ENCODE results near the gene CTIF. TPM values are rescaled to one million over a fixed set of nuclear protein-coding genes. Genes with fewer than 3 reads are reported as not detected.

CTIF gene
- total RNA-seq, 2 experiments from 2014 or later = 3.2 to 3.5 TPM

- DNase-seq (no peak), ATAC-seq (peak; percentile 9)
- Mint-ChIP-seq H3K36me3 (ENCODE audit: low read depth) (no peaks in the 10 kb centered on the region), H3K4me1 (ENCODE audit: low read depth) (peaks cover 64% of the 10 kb centered on the region), H3K9me3 (no peaks in the 10 kb centered on the region), H3K4me3 (no peak overlapping the region), H3K27ac (peak overlapping the region; percentile 46), H3K27me3 (no peaks in the 10 kb centered on the region)
- CTCF ChIA-PET = interaction anchor here (3.0 kb wide), 1 partner anchor 9 kb away, joined by 10 read pairs; no protein-coding TSS in a partner anchor
- intact Hi-C loops (cut with micrococcal nuclease) = no loop called here
- POLR2A ChIA-PET = interaction anchor here (0.6 to 2.3 kb wide), 3 partner anchors 8 to 324 kb away, joined by 3 to 10 read pairs (median 6); no protein-coding TSS in a partner anchor
- TF ChIP-seq, protein P1, sequence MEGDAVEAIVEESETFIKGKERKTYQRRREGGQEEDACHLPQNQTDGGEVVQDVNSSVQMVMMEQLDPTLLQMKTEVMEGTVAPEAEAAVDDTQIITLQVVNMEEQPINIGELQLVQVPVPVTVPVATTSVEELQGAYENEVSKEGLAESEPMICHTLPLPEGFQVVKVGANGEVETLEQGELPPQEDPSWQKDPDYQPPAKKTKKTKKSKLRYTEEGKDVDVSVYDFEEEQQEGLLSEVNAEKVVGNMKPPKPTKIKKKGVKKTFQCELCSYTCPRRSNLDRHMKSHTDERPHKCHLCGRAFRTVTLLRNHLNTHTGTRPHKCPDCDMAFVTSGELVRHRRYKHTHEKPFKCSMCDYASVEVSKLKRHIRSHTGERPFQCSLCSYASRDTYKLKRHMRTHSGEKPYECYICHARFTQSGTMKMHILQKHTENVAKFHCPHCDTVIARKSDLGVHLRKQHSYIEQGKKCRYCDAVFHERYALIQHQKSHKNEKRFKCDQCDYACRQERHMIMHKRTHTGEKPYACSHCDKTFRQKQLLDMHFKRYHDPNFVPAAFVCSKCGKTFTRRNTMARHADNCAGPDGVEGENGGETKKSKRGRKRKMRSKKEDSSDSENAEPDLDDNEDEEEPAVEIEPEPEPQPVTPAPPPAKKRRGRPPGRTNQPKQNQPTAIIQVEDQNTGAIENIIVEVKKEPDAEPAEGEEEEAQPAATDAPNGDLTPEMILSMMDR (IDR thresholded peaks at IDR 0.05) = no peak
Measured at GRCh38 chr18:48843162-48843561, 304.3 kb downstream of the CTIF start.

GRCh38 chr18:48843596-48843995, 304.8 kb downstream of the CTIF start:
- ChIA-PET POLR2A (interaction anchor here (0.6 to 2.3 kb wide), 3 partner anchors 9 to 324 kb away, joined by 3 to 10 read pairs (median 6); no protein-coding TSS in a partner anchor), CTCF (interaction anchor here (3.0 kb wide), 1 partner anchor 9 kb away, joined by 10 read pairs; no protein-coding TSS in a partner anchor)
- no peak overlapping the region for H3K4me3 Mint-ChIP-seq
- H3K36me3 Mint-ChIP-seq (ENCODE audit: low read depth) = no peaks in the 10 kb centered on the region
- intact Hi-C loops (cut with micrococcal nuclease) = no loop called here
- DNase-seq (no peak), ATAC-seq (no peak)
- peaks cover 61% of the 10 kb centered on the region for H3K4me1 Mint-ChIP-seq (ENCODE audit: low read depth)
- no peaks in the 10 kb centered on the region for H3K27me3 Mint-ChIP-seq
- peak overlapping the region; percentile 28 for H3K27ac Mint-ChIP-seq
- TF ChIP-seq, protein P1 (IDR thresholded peaks at IDR 0.05) = no peak
- no peaks in the 10 kb centered on the region for H3K9me3 Mint-ChIP-seq

- ChIA-PET POLR2A (interaction anchor here (0.9 to 2.3 kb wide), 2 partner anchors 9 to 24 kb away, joined by 3 to 10 read pairs; no protein-coding TSS in a partner anchor), CTCF (interaction anchor here (3.0 kb wide), 1 partner anchor 10 kb away, joined by 10 read pairs; no protein-coding TSS in a partner anchor)
- ATAC-seq (no peak), DNase-seq (no peak)
- H3K27ac Mint-ChIP-seq = no peak overlapping the region
- TF ChIP-seq, protein P1 (IDR thresholded peaks at IDR 0.05) = no peak
- H3K27me3 Mint-ChIP-seq = no peaks in the 10 kb centered on the region
- intact Hi-C loops (cut with micrococcal nuclease) = no loop called here
- H3K4me3 Mint-ChIP-seq = no peak overlapping the region
- H3K9me3 Mint-ChIP-seq = no peaks in the 10 kb centered on the region
- H3K36me3 Mint-ChIP-seq (ENCODE audit: low read depth) = no peaks in the 10 kb centered on the region
- peaks cover 54% of the 10 kb centered on the region for H3K4me1 Mint-ChIP-seq (ENCODE audit: low read depth)
Measured at GRCh38 chr18:48844271-48844670, 305.4 kb downstream of the CTIF start.

DNA sequence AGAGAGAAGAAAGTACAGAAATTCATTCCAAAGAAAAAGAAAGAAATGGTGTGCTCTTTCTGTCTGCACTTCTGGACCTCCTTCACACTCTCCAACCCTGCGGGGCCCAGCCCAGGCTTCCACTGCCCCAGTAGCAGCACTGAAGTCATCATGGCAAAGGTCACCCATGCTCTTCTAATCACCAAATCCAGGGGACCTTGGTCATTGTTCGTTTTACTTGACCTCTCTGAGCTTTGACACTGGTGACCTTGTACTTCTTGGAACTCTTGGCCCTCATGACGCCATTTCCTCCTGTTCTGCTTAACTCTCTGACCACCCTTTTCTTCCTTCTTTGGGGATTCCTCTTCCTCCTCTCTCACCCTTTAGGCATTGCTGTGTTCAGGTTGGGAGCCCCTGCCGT, 306.3 kb downstream of the CTIF start:
- ATAC-seq (no peak), DNase-seq (no peak)
- Mint-ChIP-seq H3K9me3 (no peaks in the 10 kb centered on the region), H3K4me3 (no peak overlapping the region), H3K27me3 (no peaks in the 10 kb centered on the region), H3K27ac (no peak overlapping the region), H3K36me3 (ENCODE audit: low read depth) (no peaks in the 10 kb centered on the region), H3K4me1 (ENCODE audit: low read depth) (peaks cover 47% of the 10 kb centered on the region)
- intact Hi-C loops (cut with micrococcal nuclease) = no loop called here
- ChIA-PET POLR2A (interaction anchor here (2.3 kb wide), 1 partner anchor 10 kb away, joined by 10 read pairs; no protein-coding TSS in a partner anchor), CTCF (interaction anchor here (3.0 kb wide), 1 partner anchor 11 kb away, joined by 10 read pairs; no protein-coding TSS in a partner anchor)
- TF ChIP-seq, protein P1 (IDR thresholded peaks at IDR 0.05) = no peak

DNA sequence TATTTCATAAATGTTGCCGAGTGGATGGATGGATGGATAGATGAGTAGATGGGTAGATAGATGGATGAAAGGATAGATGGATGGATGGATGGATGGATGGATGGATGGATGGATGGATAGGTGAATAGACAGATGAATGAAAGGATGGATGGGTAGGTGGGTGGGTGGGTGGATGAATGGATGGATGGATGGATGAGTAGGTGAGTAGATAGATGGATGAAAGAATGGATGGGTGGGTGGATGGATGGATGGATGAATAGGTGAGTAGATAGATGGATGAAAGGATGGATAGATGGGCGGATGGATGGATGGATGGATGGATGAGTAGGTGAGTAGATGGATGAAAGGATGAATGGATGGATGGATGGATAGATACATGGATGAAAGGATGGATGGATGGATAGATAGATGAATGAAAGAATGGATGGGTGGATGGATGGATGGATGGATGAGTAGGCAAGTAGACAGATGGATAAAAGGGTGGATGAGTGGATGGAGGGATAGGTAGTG, 307.6 kb downstream of the CTIF start:
- H3K9me3 Mint-ChIP-seq = no peaks in the 10 kb centered on the region
- H3K27me3 Mint-ChIP-seq = no peaks in the 10 kb centered on the region
- H3K4me1 Mint-ChIP-seq (ENCODE audit: low read depth) = peaks cover 46% of the 10 kb centered on the region
- H3K36me3 Mint-ChIP-seq (ENCODE audit: low read depth) = no peaks in the 10 kb centered on the region
- POLR2A ChIA-PET = no interaction called here
- TF ChIP-seq, protein P1 (IDR thresholded peaks at IDR 0.05) = no peak
- no peak overlapping the region for H3K4me3 Mint-ChIP-seq
- ATAC-seq (no peak), DNase-seq (no peak)
- intact Hi-C loops (cut with micrococcal nuclease) = no loop called here
- CTCF ChIA-PET = no interaction called here
- H3K27ac Mint-ChIP-seq = no peak overlapping the region
